Activated CD8-positive, alpha-beta T cell treated with anti-CD3 and anti-CD28 coated beads, Interleukin-2, amount 10 ng/mL, durations not matched to agents 7 days and 5 days (primary cell): ENCODE data around the gene SOST. TPM values are rescaled to one million over a fixed set of nuclear protein-coding genes. Genes with fewer than 3 reads are reported as not detected.
A peak's percentile ranks its signal among the peaks of the same experiment; 100 is the strongest.

ENCODE experiments used
- ATAC-seq: fragments of 150-1000 bp; cut with Tn5 transposase; one replicate; pipeline ENCODE4 v1.10.0; 2021; ENCODE audit warnings: moderate library complexity
- CTCF ChIA-PET: fragments of 350-600 bp; sonication (Branson Sonifier 250); formaldehyde crosslinking; loops from one replicate; lab custom pipeline; 2021; ENCODE audit warnings: antibody characterized with exemption; lab: Charles Lee
- POLR2A ChIA-PET: fragments of 350-600 bp; sonication (Branson Sonifier 250); formaldehyde crosslinking; loops from one replicate; lab custom pipeline; 2021; ENCODE audit warnings: antibody characterized with exemption; lab: Charles Lee
- DNase-seq: peaks from one replicate; pipeline ENCODE4 v3.0.0-alpha.2; 2020
- H3K27ac Mint-ChIP-seq: one replicate; pipeline ENCODE4 v1.8.0; 2021; ENCODE audit warnings: mild to moderate bottlenecking, mixed read lengths
- H3K27me3 Mint-ChIP-seq: one replicate; pipeline ENCODE4 v1.8.0; 2021; ENCODE audit warnings: low read depth, mixed read lengths
- H3K36me3 Mint-ChIP-seq: one replicate; pipeline ENCODE4 v1.8.0; 2021; ENCODE audit warnings: low read depth, mixed read lengths
- H3K4me1 Mint-ChIP-seq: one replicate; pipeline ENCODE4 v1.8.0; 2021; ENCODE audit warnings: low read depth, mixed read lengths
- H3K4me3 Mint-ChIP-seq: one replicate; pipeline ENCODE4 v1.8.0; 2021; ENCODE audit warnings: mild to moderate bottlenecking, mixed read lengths
- H3K9me3 Mint-ChIP-seq: one replicate; pipeline ENCODE4 v1.8.0; 2022; ENCODE audit warnings: mixed read lengths; ENCODE audit not compliant: insufficient read depth
- total RNA-seq, 2 experiments: library from RNA; stranded (reverse); gene quantifications; one replicate each; pipeline ENCODE4 v1.2.3, GENCODE V29; 2021

The SOST gene
- total RNA-seq, 2 experiments from 2014 or later, result not detected

DNA sequence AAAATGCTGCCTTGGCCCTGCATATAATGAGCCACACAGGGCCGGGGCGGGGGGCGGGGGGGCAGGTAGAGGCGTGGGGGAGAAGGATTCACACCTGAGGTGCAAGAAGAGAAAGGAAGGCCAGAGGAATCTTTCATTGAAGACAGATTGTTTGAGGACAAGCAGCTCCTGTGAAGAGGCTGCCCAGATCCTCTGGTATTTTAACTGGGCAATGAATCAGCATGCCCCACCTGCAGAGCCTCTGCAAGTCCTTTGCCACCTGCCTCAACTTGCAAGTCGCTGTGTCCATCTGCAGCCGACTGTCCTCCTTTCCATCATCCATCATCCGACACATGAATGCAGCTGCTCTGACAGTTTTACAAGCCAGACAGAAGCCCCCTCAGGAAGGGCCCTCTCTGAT is 1.2 kb upstream of the SOST start:
- ChIA-PET POLR2A (no interaction called here), CTCF (interaction anchor here (0.9 to 17.0 kb wide), 14 partner anchors 11 to 276 kb away, joined by 3 to 607 read pairs (median 6); partner anchors contain the start of genes DHX8 and DUSP3)
- ATAC-seq (no peak), DNase-seq (no peak)
- H3K36me3 Mint-ChIP-seq, result no peaks in the 10 kb centered on the region
- H3K4me3 Mint-ChIP-seq, result no peak overlapping the region
- no peaks in the 10 kb centered on the region for H3K9me3 Mint-ChIP-seq
- H3K27me3 Mint-ChIP-seq, result peaks cover 21% of the 10 kb centered on the region
- H3K4me1 Mint-ChIP-seq, result peaks cover 2% of the 10 kb centered on the region
- no peak overlapping the region for H3K27ac Mint-ChIP-seq

DNA sequence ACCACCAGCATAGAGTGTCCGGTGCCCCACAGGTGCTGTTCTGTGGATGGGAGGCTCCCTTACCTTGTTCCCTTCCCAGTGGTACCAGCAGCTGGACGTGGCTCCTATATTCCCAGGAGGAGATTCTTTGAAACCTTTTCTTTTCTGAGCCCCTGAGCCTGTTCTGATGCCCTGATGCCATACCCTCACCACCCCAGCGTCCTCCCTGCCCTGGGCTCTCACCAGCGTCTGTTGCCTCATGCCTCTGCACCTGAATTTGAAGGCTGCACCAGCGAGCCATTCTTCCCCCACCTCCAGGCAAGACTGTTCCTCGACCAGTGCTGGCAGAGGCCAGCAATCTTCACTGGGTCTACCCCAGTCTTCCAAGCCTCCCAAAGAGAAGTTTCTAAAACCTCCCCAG is 505 bp downstream of the SOST start:
- ChIA-PET POLR2A (no interaction called here), CTCF (interaction anchor here (1.5 to 17.0 kb wide), 5 partner anchors 9 to 182 kb away, joined by 7 to 607 read pairs (median 23); no protein-coding TSS in a partner anchor)
- H3K27ac Mint-ChIP-seq, result no peak overlapping the region
- no peak for ATAC-seq
- no peaks in the 10 kb centered on the region for H3K9me3 Mint-ChIP-seq
- peaks cover 19% of the 10 kb centered on the region for H3K4me1 Mint-ChIP-seq
- H3K27me3 Mint-ChIP-seq, result peaks cover 31% of the 10 kb centered on the region
- no peak overlapping the region for H3K4me3 Mint-ChIP-seq
- no peak for DNase-seq
- no peaks in the 10 kb centered on the region for H3K36me3 Mint-ChIP-seq

DNA sequence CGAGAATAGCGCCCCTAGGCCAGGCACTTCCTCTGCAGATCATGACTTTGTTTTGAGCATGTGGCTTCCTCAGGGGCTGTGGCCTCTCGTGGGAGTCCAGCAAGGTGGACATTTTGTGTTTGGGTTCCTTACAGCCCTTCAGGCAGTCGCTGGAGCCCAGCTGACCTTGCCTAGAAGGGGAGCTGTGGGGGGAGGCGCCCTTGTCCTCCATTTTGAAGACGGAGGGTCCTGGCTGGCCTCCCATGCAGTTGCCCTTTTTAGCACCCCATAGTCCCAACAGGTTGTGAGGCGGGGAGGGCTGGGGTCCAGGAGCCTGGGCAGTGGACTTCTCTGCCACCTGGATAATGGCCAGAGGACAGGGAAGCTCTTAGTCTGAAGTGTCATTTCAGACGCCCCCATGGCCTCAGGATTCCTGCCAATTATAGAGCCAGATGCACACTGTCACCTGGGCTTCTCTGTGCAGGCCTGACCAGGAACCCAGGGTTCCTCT is 1.4 kb downstream of the SOST start:
- Mint-ChIP-seq H3K4me3 (no peak overlapping the region), H3K36me3 (no peaks in the 10 kb centered on the region), H3K27me3 (peaks cover 38% of the 10 kb centered on the region), H3K9me3 (no peaks in the 10 kb centered on the region), H3K4me1 (peaks cover 24% of the 10 kb centered on the region), H3K27ac (no peak overlapping the region)
- DNase-seq, result no peak
- ATAC-seq, result no peak
- POLR2A ChIA-PET, result no interaction called here
- CTCF ChIA-PET, result interaction anchor here (1.5 to 17.0 kb wide), 3 partner anchors 10 to 181 kb away, joined by 7 to 607 read pairs (median 43); no protein-coding TSS in a partner anchor

DNA sequence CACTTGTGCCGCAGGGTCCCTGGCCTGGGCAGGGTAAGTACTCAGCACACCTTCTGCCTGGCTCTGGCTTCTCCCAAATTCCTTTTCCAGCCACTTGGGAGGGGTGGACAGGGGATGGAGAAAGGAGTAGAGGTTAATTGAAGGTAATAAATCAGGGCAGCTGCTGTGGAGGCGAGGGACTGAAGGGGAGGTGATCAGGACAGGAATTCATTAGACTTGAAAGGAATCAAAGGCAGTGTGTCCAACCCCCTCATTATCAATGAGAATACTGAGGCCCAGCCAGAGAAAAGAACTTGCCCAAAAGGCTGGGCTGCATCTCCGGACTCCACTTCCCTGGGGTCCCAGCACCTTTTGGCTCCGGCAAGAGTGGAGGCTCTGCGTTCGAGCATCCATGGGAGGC is 2.4 kb downstream of the SOST start:
- POLR2A ChIA-PET, result no interaction called here
- H3K27ac Mint-ChIP-seq, result no peak overlapping the region
- peaks cover 24% of the 10 kb centered on the region for H3K4me1 Mint-ChIP-seq
- ATAC-seq (no peak), DNase-seq (no peak)
- CTCF ChIA-PET, result interaction anchor here (2.0 to 17.0 kb wide), 2 partner anchors 10 to 57 kb away, joined by 16 to 607 read pairs; no protein-coding TSS in a partner anchor
- H3K9me3 Mint-ChIP-seq, result no peaks in the 10 kb centered on the region
- no peaks in the 10 kb centered on the region for H3K36me3 Mint-ChIP-seq
- H3K27me3 Mint-ChIP-seq, result peaks cover 38% of the 10 kb centered on the region
- H3K4me3 Mint-ChIP-seq, result no peak overlapping the region

DNA sequence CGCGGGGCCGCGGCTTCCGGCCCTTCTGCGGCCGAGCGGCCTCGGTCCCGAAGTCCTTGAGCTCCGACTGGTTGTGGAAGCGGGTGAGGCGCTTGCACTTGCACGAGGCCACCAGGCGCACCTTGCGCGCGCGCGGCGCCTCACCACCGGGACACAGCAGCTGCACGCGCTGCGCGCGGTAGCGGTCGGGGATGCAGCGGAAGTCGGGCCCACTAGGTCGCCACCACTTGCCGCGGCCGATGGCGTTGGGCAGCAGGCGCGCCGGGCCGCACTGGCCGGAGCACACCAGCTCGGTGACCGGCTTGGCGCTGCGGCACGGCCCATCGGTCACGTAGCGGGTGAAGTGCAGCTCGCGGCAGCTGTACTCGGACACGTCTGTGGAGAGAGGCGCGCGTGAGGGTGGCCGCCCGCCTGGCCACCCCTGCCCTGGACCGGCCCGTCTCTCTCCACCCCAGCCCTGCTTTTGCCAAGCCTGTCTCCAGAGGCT is 3.2 kb downstream of the SOST start:
- Mint-ChIP-seq H3K27ac (no peak overlapping the region), H3K36me3 (no peaks in the 10 kb centered on the region), H3K9me3 (no peaks in the 10 kb centered on the region), H3K27me3 (peaks cover 38% of the 10 kb centered on the region), H3K4me3 (no peak overlapping the region), H3K4me1 (peaks cover 24% of the 10 kb centered on the region)
- POLR2A ChIA-PET, result no interaction called here
- peak; percentile 52 for DNase-seq
- CTCF ChIA-PET, result interaction anchor here (2.0 to 17.0 kb wide), 2 partner anchors 11 to 56 kb away, joined by 16 to 607 read pairs; no protein-coding TSS in a partner anchor
- peak; percentile 52 for ATAC-seq

DNA sequence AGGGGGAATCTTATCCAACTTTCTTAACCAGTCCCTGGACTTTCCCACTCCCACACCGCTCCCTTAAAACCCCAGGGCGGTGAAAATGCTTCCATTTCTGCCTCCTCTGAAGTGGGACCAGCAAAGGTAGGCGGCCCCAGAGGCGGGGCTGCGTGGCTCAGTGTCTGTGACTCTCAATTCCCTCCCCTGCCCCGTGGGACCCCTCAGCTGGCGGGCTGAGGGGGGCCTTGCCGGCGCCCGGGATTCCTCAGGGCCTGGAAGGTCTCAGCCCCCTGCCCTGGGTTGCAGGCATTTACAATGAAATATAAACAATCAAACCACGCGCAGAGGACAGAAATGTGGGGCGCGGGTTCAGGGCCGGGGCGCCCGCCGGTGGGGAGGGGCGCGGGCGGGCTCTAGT is 3.6 kb downstream of the SOST start:
- no peak for ATAC-seq
- Mint-ChIP-seq H3K9me3 (no peaks in the 10 kb centered on the region), H3K4me1 (peaks cover 23% of the 10 kb centered on the region), H3K27ac (no peak overlapping the region), H3K27me3 (peaks cover 36% of the 10 kb centered on the region), H3K4me3 (no peak overlapping the region), H3K36me3 (no peaks in the 10 kb centered on the region)
- ChIA-PET CTCF (interaction anchor here (2.0 to 17.0 kb wide), 2 partner anchors 12 to 55 kb away, joined by 16 to 607 read pairs; no protein-coding TSS in a partner anchor), POLR2A (no interaction called here)
- DNase-seq, result no peak

DNA sequence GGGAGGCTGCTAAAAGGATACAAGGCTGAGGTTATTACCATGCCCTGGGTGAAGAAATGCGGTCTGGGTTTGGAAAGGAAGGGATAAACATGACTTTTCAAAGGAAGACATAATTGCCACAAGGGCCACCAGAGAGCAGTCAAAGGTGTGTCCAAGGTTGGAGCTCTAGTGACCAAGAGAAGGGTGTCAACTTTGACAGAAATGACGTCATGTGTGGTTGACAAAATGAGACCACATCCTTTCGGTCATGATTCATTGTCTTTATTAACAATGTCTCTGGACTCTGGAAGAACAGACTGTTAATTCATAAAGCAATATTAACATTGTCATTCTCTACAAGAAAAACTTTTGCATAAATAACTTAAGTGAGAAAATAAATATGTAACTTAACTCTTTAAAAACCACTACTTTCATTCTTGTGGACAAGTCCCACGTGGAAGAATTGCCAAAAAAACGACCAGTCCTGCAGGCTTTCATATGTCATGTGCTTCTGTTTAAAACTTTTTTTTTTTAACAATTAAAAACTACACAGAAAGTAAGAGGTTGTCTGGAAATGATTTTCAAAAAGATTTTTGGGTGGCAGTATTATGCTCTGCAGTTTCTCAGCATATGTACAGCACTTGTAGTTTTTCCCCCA is 5.0 kb downstream of the SOST start:
- H3K27me3 Mint-ChIP-seq, result peaks cover 40% of the 10 kb centered on the region
- H3K9me3 Mint-ChIP-seq, result no peaks in the 10 kb centered on the region
- H3K4me3 Mint-ChIP-seq, result no peak overlapping the region
- H3K36me3 Mint-ChIP-seq, result no peaks in the 10 kb centered on the region
- ATAC-seq, result no peak
- DNase-seq, result peak; percentile 45
- ChIA-PET CTCF (interaction anchor here (0.6 to 17.0 kb wide), 3 partner anchors 12 to 54 kb away, joined by 3 to 607 read pairs (median 13); no protein-coding TSS in a partner anchor), POLR2A (interaction anchor here (0.6 kb wide), 1 partner anchor 53 kb away, joined by 5 read pairs; no protein-coding TSS in a partner anchor)
- H3K27ac Mint-ChIP-seq, result no peak overlapping the region
- peaks cover 29% of the 10 kb centered on the region for H3K4me1 Mint-ChIP-seq

DNA sequence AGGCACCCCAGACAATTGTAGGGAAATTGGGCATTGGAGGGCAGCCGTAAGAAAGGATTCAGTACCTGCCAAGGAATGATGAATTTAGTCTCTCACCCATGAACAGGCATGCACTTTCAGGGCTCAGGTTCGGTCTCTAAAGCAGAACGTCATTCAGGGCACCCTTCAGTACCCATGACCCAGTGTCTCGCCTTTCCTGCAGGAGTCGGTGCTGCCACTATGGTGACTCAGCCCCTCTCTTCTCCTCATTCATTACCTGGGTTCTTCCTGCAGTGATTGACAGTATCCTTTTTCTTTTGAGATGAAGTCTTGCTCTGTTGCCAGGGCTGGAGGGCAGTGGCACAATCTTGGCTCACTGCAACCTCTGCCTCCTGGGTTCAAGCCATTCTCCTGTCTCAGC is 8.4 kb downstream of the SOST start:
- ChIA-PET CTCF (interaction anchor here (0.6 to 3.8 kb wide), 3 partner anchors 10 to 16 kb away, joined by 3 to 13 read pairs (median 5); no protein-coding TSS in a partner anchor), POLR2A (no interaction called here)
- ATAC-seq (no peak), DNase-seq (no peak)
- H3K9me3 Mint-ChIP-seq, result no peaks in the 10 kb centered on the region
- H3K27me3 Mint-ChIP-seq, result peaks cover 46% of the 10 kb centered on the region
- H3K36me3 Mint-ChIP-seq, result no peaks in the 10 kb centered on the region
- H3K27ac Mint-ChIP-seq, result no peak overlapping the region
- peaks cover 29% of the 10 kb centered on the region for H3K4me1 Mint-ChIP-seq
- H3K4me3 Mint-ChIP-seq, result no peak overlapping the region

DNA sequence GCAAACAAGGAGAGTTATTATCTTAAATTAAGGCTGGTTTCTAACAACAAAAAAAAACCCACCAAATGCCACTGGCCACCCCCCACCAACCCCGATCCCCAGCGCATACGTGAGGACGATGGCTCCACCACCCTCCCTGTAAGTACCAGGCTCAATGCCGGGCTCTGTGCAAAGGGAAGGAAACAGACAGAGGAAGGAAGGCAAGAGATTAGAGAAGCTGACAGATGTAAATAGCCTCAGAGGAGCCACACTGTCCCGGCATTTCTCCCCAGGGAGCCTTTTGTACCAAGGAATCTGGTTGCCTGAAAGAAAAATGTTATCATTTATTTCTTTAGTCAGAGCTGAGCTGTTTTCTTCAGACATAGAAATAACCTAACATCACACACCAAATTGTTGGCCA is 13.1 kb downstream of the SOST start:
- DNase-seq, result no peak
- POLR2A ChIA-PET, result no interaction called here
- CTCF ChIA-PET, result interaction anchor here (1.0 to 2.3 kb wide), 3 partner anchors 21 to 52 kb away, joined by 3 to 7 read pairs (median 4); no protein-coding TSS in a partner anchor
- no peak overlapping the region for H3K4me3 Mint-ChIP-seq
- H3K27ac Mint-ChIP-seq, result no peak overlapping the region
- H3K36me3 Mint-ChIP-seq, result no peaks in the 10 kb centered on the region
- peaks cover 44% of the 10 kb centered on the region for H3K27me3 Mint-ChIP-seq
- ATAC-seq, result no peak
- peaks cover 8% of the 10 kb centered on the region for H3K4me1 Mint-ChIP-seq
- peaks cover 5% of the 10 kb centered on the region for H3K9me3 Mint-ChIP-seq

DNA sequence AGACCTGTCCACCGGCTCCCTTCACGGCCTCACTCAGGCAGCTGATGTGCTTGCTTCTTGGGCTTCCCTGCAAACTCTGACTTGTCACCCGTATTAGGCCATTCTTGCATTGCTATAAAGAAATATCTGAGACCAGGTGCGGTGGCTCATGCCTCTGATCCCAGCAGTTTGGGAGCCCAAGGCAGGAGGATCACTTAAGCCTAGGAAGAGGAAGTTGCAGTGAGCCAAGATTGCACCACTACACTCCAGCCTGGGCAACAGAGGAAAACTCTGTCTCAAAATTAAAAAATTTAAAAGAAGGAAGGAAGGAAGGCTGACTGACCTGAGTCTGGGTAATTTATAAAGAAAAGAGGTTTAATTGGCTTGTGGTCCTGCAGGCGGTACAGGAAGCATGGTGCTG is 17.0 kb downstream of the SOST start:
- Mint-ChIP-seq H3K27ac (no peak overlapping the region), H3K36me3 (no peaks in the 10 kb centered on the region), H3K27me3 (peaks cover 40% of the 10 kb centered on the region), H3K9me3 (peaks cover 5% of the 10 kb centered on the region), H3K4me3 (no peak overlapping the region), H3K4me1 (no peaks in the 10 kb centered on the region)
- DNase-seq, result no peak
- no peak for ATAC-seq
- POLR2A ChIA-PET, result no interaction called here
- CTCF ChIA-PET, result interaction anchor here (1.2 kb wide), 1 partner anchor 24 kb away, joined by 3 read pairs; no protein-coding TSS in a partner anchor

DNA sequence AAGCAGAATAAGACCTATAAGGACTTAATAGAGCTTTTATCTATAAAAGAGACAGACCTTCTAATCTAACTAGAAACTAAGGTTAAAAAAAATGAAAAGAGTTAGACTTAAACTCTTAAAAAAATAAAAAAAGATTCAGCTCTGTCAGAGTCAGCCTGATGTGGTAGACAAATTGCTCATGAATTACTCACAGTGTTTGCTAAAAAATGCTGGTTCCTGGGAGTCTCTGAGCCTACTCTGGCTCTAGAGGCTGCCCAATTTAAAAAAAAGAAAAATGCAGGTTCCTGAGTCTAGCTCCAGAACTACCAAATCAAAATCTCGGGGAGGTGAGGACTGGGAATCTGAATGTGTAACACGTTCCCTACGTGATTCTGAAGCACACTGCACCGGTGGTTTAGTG is 18.1 kb downstream of the SOST start:
- Mint-ChIP-seq H3K4me3 (no peak overlapping the region), H3K9me3 (peaks cover 5% of the 10 kb centered on the region), H3K4me1 (no peaks in the 10 kb centered on the region), H3K27ac (no peak overlapping the region), H3K36me3 (no peaks in the 10 kb centered on the region), H3K27me3 (peaks cover 32% of the 10 kb centered on the region)
- no peak for DNase-seq
- no peak for ATAC-seq
- ChIA-PET POLR2A (interaction anchor here (0.9 kb wide), 1 partner anchor 22 kb away, joined by 3 read pairs; no protein-coding TSS in a partner anchor), CTCF (interaction anchor here (0.9 to 1.0 kb wide), 2 partner anchors 19 to 26 kb away, joined by 3 to 4 read pairs; no protein-coding TSS in a partner anchor)
